NB4 (cell line): ENCODE measurements around the gene C12orf60.
A peak's percentile ranks its signal among the peaks of the same experiment; 100 is the strongest.

ENCODE experiments used
- DNase-seq: peaks from one replicate; pipeline ENCODE4 v3.0.0; 2010; ENCODE audit warnings: low read depth
- H3K4me3 ChIP-seq: one replicate; pipeline ENCODE4 v1.5.1; 2011; ENCODE audit warnings: mild to moderate bottlenecking, low read depth, low read length, moderate library complexity
- MYC ChIP-seq: IDR thresholded peaks from 2 replicates; pipeline ENCODE4 v1.6.1; 2011; ENCODE audit warnings: low read depth, low read length
- POLR2A ChIP-seq: IDR thresholded peaks from 2 replicates; pipeline ENCODE4 v1.6.1; 2011; ENCODE audit warnings: mild to moderate bottlenecking; ENCODE audit not compliant: insufficient read length; ENCODE audit errors: extremely low read depth
- TF ChIP-seq, protein P1 (sequence below): IDR thresholded peaks from one replicate; pipeline ENCODE4 v1.5.1; 2012; ENCODE audit warnings: low read depth, low read length
- TF ChIP-seq, protein P2 (sequence below): IDR thresholded peaks from 2 replicates; pipeline ENCODE4 v1.6.1; 2011; ENCODE audit warnings: low read depth, low read length

Gene C12orf60

GRCh38 chr12:14771651-14772137 lies 31.8 kb upstream of the C12orf60 start:
- no peak for TF ChIP-seq MYC
- TF ChIP-seq, protein P1, sequence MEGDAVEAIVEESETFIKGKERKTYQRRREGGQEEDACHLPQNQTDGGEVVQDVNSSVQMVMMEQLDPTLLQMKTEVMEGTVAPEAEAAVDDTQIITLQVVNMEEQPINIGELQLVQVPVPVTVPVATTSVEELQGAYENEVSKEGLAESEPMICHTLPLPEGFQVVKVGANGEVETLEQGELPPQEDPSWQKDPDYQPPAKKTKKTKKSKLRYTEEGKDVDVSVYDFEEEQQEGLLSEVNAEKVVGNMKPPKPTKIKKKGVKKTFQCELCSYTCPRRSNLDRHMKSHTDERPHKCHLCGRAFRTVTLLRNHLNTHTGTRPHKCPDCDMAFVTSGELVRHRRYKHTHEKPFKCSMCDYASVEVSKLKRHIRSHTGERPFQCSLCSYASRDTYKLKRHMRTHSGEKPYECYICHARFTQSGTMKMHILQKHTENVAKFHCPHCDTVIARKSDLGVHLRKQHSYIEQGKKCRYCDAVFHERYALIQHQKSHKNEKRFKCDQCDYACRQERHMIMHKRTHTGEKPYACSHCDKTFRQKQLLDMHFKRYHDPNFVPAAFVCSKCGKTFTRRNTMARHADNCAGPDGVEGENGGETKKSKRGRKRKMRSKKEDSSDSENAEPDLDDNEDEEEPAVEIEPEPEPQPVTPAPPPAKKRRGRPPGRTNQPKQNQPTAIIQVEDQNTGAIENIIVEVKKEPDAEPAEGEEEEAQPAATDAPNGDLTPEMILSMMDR, result no peak
- TF ChIP-seq, protein P2, sequence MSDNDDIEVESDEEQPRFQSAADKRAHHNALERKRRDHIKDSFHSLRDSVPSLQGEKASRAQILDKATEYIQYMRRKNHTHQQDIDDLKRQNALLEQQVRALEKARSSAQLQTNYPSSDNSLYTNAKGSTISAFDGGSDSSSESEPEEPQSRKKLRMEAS, result no peak
- peak overlapping the region; percentile 79 for H3K4me3 ChIP-seq
- peak; percentile 49 for DNase-seq

- TF ChIP-seq, protein P2, result no peak
- TF ChIP-seq, protein P1, result no peak
- TF ChIP-seq POLR2A (no peak), MYC (no peak)
- no peak for DNase-seq
- no peak overlapping the region for H3K4me3 ChIP-seq
These were observed 30.5 kb upstream of the C12orf60 start for GRCh38 chr12:14772946-14773345.

DNA sequence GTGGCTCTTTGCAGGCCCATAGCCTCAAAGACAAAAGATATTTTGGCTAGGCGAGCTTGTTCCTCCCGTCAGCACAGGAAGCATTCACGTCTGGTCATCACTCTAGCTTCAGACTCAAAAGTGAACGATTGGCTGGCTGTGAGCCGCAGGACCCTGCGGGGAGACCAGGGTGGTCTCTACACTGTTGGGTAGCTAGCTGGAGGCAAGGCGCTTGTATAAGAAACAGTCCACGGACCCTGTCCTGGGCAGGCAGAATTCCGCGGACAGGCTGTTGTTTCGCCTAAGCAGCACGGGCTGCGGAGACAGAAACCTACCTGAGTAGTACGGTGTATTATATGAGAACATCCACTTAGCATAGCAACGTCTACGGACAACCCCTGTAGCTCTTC lies 29.8 kb upstream of the C12orf60 start:
- H3K4me3 ChIP-seq, result peak overlapping the region; percentile 73
- TF ChIP-seq POLR2A (no peak), MYC (no peak)
- TF ChIP-seq, protein P2, result no peak
- TF ChIP-seq, protein P1, result no peak
- no peak for DNase-seq

DNA sequence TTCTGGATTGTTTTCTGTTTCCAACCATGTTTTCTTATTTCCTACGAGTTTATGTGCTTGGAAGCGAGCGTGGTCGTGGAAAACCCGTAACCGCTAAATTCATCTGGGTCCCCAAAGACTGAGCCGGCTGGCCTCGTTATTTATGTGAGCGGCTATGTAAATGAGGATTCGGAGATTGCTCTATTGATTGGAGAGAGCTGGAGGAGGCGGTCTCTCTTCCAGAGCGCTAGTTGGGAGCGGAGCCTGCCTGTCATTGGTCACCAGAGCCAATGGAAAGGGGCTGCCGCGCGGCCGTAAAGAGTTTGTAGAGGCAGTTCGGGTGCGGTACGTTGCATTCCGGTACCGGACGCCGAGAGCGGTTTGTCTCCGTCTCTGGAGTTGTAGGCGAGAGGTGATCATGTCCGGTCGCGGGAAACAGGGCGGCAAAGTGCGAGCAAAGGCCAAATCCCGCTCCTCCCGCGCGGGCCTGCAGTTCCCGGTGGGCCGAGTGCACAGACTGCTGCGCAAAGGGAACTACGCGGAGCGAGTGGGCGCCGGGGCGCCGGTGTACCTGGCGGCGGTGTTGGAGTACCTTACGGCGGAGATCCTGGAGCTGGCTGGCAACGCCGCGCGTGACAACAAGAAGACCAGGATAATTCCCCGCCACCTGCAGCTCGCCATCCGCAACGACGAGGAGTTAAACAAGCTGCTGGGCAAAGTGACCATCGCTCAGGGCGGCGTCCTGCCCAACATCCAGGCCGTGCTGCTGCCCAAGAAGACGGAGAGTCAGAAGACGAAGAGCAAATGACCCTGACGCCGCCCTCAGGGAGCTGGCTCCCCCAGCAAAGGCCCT lies 29.2 kb upstream of the C12orf60 start:
- peak; percentile 87 for DNase-seq
- TF ChIP-seq, protein P2, result no peak
- TF ChIP-seq MYC (no peak), POLR2A (peak; percentile 61)
- TF ChIP-seq, protein P1, result no peak
- H3K4me3 ChIP-seq, result peak overlapping the region; percentile 73

GRCh38 chr12:14774906-14775635 lies 28.4 kb upstream of the C12orf60 start:
- peak overlapping the region; percentile 73 for H3K4me3 ChIP-seq
- peak; percentile 71 for DNase-seq
- no peak for TF ChIP-seq POLR2A
- TF ChIP-seq, protein P1, result peak; percentile 2
